DMS153 treated with DMSO at 0.1 percent for 48 hours (cell line): Measurements from ENCODE around the gene DMPK.
A peak's percentile ranks its signal among the peaks of the same experiment; 100 is the strongest.
"Not testable (repeated sequence)": the region's sequence is repeated elsewhere in the genome, so short reads cannot be mapped to it uniquely, and the experiment has no call there.

Source experiments
- DNase-seq: peaks from one replicate; lab custom pipeline; 2025; ENCODE audit not compliant: unreplicated experiment; lab: John Stamatoyannopoulos, UW

The DMPK gene

DNA sequence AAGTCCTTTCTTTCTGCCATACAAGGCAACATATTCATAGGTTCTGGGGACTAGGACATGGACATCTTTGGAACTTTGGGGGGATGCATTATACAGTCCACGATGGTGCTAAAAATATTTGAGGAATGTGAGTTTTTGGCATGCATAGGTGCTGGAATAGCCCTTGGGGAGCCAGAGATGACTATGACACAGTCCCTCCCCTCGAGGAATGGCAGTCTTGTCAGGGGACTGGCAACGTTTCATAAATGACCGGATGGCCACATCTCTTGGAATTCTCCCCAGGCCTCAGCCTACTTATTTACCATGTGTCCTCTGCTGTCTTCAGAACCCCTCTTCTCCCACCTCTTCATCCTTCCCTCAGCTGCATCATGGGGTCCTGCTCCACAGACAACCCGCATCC is 35.4 kb downstream of the DMPK start:
- no peak for DNase-seq

- no peak for DNase-seq
Measured at GRCh38 chr19:45745606-45746005, 36.7 kb downstream of the DMPK start.

GRCh38 chr19:45742969-45743368 is 39.3 kb downstream of the DMPK start:
- no peak for DNase-seq

- DNase-seq, result no peak
Measured at GRCh38 chr19:45739498-45740439, 42.5 kb downstream of the DMPK start.

DNA sequence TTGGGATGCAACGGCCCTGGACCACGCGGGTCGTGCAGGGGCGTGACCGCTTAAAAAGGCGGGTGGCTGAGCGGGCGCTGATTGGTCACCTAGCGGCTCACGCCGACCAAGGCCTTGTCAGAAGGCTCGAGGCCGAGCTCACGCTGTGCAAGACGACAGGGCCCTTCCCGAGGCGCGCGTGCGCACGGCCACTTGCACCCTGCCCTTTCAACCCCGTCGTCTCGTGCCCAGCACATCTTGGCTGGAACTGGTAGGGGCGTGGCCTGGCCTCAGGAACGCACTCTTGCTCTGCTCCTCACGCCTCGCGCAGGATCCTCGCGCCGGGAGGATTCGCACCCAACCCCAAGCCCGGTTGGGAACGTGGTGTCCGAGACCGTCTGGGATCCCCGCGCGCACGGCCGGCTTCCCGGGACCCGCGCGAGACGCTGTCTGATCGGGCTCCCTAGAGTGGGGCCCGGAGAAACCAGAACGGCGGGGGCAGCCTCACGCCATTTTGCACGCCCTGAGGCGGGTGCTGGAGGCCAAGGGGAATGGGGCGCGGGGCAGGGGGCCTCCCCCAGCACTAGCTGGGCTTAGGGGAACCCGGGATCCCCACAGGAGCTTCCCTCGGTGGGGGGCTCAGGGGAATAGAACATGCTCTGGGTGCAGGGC is 49.0 kb downstream of the DMPK start, which contains the start of gene MEIOSIN:
Gene MEIOSIN (plus strand): TSS at position 280 of the 651 bp plus-strand sequence. CDS start 1,938 bp downstream, outside the sequence.
- DNase-seq, result no peak

DNA sequence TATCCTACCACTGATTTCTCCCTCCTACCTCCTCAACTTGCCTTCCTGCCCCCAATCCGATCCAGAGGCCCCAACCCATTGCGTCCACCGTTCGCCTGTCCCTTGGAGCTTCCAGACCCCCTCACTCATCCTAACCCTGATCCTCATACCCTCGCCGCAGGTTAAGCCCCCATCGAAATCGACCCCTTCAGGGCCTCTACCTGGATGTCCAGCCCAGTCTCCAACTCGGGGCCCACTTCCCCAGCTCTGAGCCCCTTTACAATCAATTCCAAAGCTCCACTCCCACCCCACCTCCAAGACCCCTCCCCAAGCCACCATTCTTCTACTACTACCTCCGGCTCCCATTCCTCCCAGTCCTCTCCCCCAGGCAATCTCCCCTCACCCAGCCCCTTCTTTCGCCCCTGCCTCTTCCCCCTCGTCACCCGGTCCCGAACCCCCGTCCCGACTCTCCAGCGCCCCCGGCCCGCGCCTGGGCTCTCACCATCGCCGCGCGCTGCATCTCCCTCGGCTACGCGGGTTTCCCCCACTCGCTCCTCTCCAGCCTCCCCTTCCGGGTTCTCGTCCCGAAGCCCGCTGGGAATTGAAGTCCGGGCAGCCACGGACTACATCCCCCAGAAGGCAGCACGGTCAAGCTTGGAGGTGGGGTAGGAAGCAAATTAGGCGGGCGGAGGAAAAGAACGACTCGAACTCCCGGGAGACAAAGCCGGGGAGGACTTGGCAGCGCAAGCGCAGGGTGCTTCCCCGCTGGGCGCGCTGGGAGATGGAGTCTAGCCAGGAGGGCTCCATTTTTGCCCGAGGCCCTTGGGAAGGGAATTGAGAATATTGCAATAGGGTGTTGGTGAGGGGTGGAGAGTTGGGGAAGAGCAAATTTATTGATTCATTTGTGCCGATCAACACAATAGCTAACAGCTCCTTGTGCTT is 51.7 kb downstream of the DMPK start, which contains the start of gene FBXO46:
Gene FBXO46 (minus strand): TSS at position 529 of the 921 bp plus-strand sequence. CDS start 17,401 bp downstream, outside the sequence.
- peak; percentile 97 for DNase-seq

DNA sequence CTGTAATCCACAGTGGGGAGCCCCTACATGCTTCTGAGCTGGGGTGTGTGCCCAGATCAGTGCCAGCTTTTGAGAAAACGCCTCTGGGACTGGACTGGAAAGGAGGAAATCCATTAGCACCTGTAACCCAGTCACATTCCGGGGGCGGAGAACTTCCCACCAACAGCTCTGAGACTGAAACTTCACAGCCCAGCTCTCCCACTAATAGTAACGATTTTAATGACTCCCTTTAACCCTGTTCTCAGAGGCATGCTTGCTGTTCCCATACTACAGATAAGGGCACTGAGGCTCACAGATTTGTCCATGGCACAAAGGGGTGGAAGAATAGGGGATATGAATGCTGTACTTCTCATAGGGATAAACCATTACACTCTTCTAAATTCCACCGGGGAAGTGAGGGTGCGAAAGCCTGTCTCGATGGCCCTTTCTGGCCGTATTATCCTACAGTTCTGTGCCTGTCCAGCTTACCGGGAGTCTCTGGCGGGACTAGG is 52.4 kb downstream of the DMPK start:
- no peak for DNase-seq

GRCh38 chr19:45728683-45729082 is 53.6 kb downstream of the DMPK start:
- not testable (repeated sequence) for DNase-seq

DNA sequence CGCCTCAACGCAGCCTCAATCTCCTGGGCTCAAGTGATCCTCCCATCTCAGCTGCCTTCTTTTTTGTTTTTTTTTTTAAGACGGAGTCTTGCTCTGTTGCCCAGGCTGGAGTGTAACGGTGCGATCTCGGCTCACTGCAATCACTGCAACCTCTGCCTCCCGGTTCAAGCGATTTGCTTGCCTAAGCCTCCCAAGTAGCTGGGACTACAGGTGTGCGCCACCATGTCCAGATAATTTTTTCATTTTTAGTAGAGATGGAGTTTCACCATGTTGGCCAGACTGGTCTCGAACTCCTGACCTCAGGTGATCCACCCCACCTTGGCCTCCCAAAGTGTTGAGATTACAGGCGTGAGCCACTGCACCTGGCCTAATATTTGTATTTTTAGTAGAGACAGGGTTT is 62.2 kb downstream of the DMPK start:
- DNase-seq, result not testable (repeated sequence)
